HEK293 (cell line): Measurements from ENCODE around the gene CDK5.

Experiments used
- BCL11B ChIP-seq: fragments of 450-650 bp; formaldehyde crosslinking; IDR thresholded peaks from 2 replicates; pipeline ENCODE4 v1.5.1; 2016; ENCODE audit warnings: low read depth, missing biosample characterization, missing genetic modification characterization
- SP2 ChIP-seq: fragments of 450-650 bp; formaldehyde crosslinking; IDR thresholded peaks from 2 replicates; pipeline ENCODE4 v1.5.1; 2016; ENCODE audit warnings: missing biosample characterization, missing genetic modification characterization
- SP7 ChIP-seq: fragments of 450-650 bp; formaldehyde crosslinking; IDR thresholded peaks from 2 replicates; pipeline ENCODE4 v1.5.1; 2016; ENCODE audit warnings: missing biosample characterization, missing genetic modification characterization
- ZIC2 ChIP-seq: fragments of 450-650 bp; formaldehyde crosslinking; IDR thresholded peaks from 2 replicates; pipeline ENCODE4 v1.5.1; 2016; ENCODE audit warnings: missing biosample characterization, missing genetic modification characterization
- ZNF112 ChIP-seq: fragments of 450-650 bp; formaldehyde crosslinking; IDR thresholded peaks from 2 replicates; pipeline ENCODE4 v1.5.0; 2017; ENCODE audit warnings: missing biosample characterization, missing genetic modification characterization
- ZNF302 ChIP-seq: fragments of 450-650 bp; formaldehyde crosslinking; IDR thresholded peaks from 2 replicates; pipeline ENCODE4 v1.5.1; 2016; ENCODE audit warnings: missing biosample characterization, missing genetic modification characterization, low read depth
- ZNF341 ChIP-seq: fragments of 450-650 bp; formaldehyde crosslinking; IDR thresholded peaks from 2 replicates; pipeline ENCODE4; 2016; ENCODE audit warnings: low read depth, missing biosample characterization, missing genetic modification characterization
- ZNF350 ChIP-seq: fragments of 450-650 bp; formaldehyde crosslinking; IDR thresholded peaks from 2 replicates; pipeline ENCODE4 v1.5.0; 2017; ENCODE audit warnings: missing biosample characterization, mild to moderate bottlenecking, missing genetic modification characterization
- ZNF391 ChIP-seq: fragments of 450-650 bp; formaldehyde crosslinking; IDR thresholded peaks from 2 replicates; pipeline ENCODE4 v1.5.1; 2016; ENCODE audit warnings: low read depth, missing biosample characterization, missing genetic modification characterization, borderline replicate concordance
- ZNF433 ChIP-seq: fragments of 450-650 bp; formaldehyde crosslinking; IDR thresholded peaks from 2 replicates; pipeline ENCODE4 v1.5.1; 2016; ENCODE audit warnings: missing biosample characterization, missing genetic modification characterization, low read depth
- ZNF610 ChIP-seq: fragments of 450-650 bp; formaldehyde crosslinking; IDR thresholded peaks from 2 replicates; pipeline ENCODE4 v1.5.1; 2016; ENCODE audit warnings: missing biosample characterization, missing genetic modification characterization, borderline replicate concordance
- ZNF626 ChIP-seq: fragments of 450-650 bp; sonication (Bioruptor Pico); formaldehyde crosslinking; IDR thresholded peaks from 2 replicates; pipeline ENCODE4 v1.5.1; 2018; ENCODE audit warnings: missing biosample characterization, missing genetic modification characterization, inconsistent platforms
- ZNF664 ChIP-seq: fragments of 450-650 bp; formaldehyde crosslinking; IDR thresholded peaks from 2 replicates; pipeline ENCODE4 v1.5.1; 2016; ENCODE audit warnings: missing biosample characterization, missing genetic modification characterization
- ZNF677 ChIP-seq: fragments of 450-650 bp; IDR thresholded peaks from 2 replicates; pipeline ENCODE4 v1.5.0; 2018; ENCODE audit warnings: missing biosample characterization, mild to moderate bottlenecking, missing genetic modification characterization, moderate library complexity
- ZNF707 ChIP-seq: fragments of 450-650 bp; formaldehyde crosslinking; IDR thresholded peaks from 2 replicates; pipeline ENCODE4 v1.5.1; 2016; ENCODE audit warnings: missing biosample characterization, missing genetic modification characterization
- ZNF747 ChIP-seq: fragments of 450-650 bp; formaldehyde crosslinking; IDR thresholded peaks from 2 replicates; pipeline ENCODE4 v1.5.1; 2016; ENCODE audit warnings: missing biosample characterization, missing genetic modification characterization
- ZNF76 ChIP-seq: fragments of 450-650 bp; formaldehyde crosslinking; IDR thresholded peaks from 2 replicates; pipeline ENCODE4; 2016; ENCODE audit warnings: low read depth, missing biosample characterization, missing genetic modification characterization, borderline replicate concordance
- ZNF791 ChIP-seq: fragments of 450-650 bp; formaldehyde crosslinking; IDR thresholded peaks from 2 replicates; pipeline ENCODE4 v1.5.1; 2016; ENCODE audit warnings: missing biosample characterization, missing genetic modification characterization
- ZNF792 ChIP-seq: fragments of 450-650 bp; formaldehyde crosslinking; IDR thresholded peaks from 2 replicates; pipeline ENCODE4 v1.5.1; 2016; ENCODE audit warnings: missing biosample characterization, missing genetic modification characterization
- ZNF843 ChIP-seq: fragments of 450-650 bp; formaldehyde crosslinking; IDR thresholded peaks from 2 replicates; pipeline ENCODE4 v1.5.1; 2016; ENCODE audit warnings: missing biosample characterization, missing genetic modification characterization
- TF ChIP-seq, protein P1 (sequence below): fragments of 450-650 bp; formaldehyde crosslinking; optimal IDR thresholded peaks from 2 replicates; pipeline ENCODE3; 2016; ENCODE audit warnings: missing biosample characterization, mild to moderate bottlenecking, missing genetic modification characterization
- TF ChIP-seq, protein P2 (sequence below): fragments of 450-650 bp; formaldehyde crosslinking; IDR thresholded peaks from 2 replicates; pipeline ENCODE4 v1.5.1; 2016; ENCODE audit warnings: missing biosample characterization, missing genetic modification characterization
- TF ChIP-seq, protein P3 (sequence below): fragments of 450-650 bp; formaldehyde crosslinking; IDR thresholded peaks from 2 replicates; pipeline ENCODE4 v1.5.1; 2016; ENCODE audit warnings: missing biosample characterization, missing genetic modification characterization
- TF ChIP-seq, protein P4 (sequence below): fragments of 450-650 bp; formaldehyde crosslinking; IDR thresholded peaks from 2 replicates; pipeline ENCODE4 v1.5.1; 2017; ENCODE audit warnings: missing biosample characterization, missing genetic modification characterization
- TF ChIP-seq, protein P5 (sequence below): fragments of 450-650 bp; formaldehyde crosslinking; IDR thresholded peaks from 2 replicates; pipeline ENCODE4 v1.5.1; 2016; ENCODE audit warnings: missing biosample characterization, missing genetic modification characterization
- TF ChIP-seq, protein P6 (sequence below): fragments of 450-650 bp; formaldehyde crosslinking; IDR thresholded peaks from 2 replicates; pipeline ENCODE4 v1.5.1; 2016; ENCODE audit warnings: missing biosample characterization, missing genetic modification characterization, low read depth

Gene CDK5

DNA sequence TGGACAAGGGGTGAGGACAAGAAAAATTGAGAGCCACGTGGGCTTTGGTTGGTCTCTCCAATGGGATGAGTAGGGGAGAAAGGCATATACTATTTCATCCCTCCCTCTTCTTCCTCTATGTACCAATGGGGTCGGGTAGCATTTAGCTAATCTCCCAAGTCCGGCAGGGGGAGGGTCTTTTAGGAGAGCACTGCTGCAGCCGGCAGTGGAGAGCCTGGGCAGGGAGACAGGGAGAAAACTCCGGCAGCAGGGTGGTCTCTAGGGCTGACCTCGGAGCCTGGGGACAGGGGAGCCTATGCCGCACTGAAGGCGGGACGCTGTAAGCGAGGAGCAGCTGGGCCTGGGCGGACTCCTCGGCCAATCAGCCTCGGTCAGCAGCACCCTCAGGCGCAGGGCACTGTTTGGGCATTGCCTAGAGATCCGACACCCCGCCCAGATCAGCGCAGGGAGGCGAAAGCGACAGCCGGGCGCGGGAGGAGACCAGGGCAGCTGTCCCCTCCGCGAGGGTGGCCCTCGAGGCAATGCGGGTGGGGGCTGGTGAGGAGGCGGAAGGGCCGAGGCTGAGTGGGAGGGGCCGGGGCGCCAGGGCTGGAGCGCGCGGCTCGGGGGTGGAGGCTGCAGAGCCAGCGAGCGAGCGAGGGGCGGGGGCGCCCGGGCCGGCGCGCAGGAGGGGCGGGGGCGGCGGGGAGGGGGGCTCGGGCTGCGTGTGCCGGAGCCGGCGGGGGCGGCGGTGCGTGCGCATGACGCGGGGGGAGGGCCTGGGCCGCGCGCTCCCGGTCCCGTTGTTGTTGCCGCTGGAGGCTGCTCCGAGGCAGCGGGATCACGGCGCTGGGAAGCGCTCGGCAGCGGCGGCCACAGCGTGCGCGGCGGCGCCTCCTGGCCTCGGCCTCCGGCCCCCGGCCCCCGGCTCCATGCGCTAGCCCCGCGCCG lies 28.3 kb upstream of the CDK5 start, which contains the start of gene AGAP3 (continued):
- no peak for TF ChIP-seq ZNF350
- no peak for TF ChIP-seq ZNF626 (tag by site-specific recombination)
- peak; percentile 81 for TF ChIP-seq SP2 (tag by site-specific recombination)
- no peak for TF ChIP-seq ZNF302 (tag by site-specific recombination)
- no peak for TF ChIP-seq ZNF112
- no peak for TF ChIP-seq ZNF391 (tag by site-specific recombination)
- TF ChIP-seq ZNF76: peak; percentile 53; the same call in 1 of the 2 replicates
- TF ChIP-seq, protein P1, sequence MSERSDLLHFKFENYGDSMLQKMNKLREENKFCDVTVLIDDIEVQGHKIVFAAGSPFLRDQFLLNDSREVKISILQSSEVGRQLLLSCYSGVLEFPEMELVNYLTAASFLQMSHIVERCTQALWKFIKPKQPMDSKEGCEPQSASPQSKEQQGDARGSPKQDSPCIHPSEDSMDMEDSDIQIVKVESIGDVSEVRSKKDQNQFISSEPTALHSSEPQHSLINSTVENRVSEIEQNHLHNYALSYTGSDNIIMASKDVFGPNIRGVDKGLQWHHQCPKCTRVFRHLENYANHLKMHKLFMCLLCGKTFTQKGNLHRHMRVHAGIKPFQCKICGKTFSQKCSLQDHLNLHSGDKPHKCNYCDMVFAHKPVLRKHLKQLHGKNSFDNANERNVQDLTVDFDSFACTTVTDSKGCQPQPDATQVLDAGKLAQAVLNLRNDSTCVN: peak; percentile 77
- no peak for TF ChIP-seq ZNF433
- TF ChIP-seq, protein P2, sequence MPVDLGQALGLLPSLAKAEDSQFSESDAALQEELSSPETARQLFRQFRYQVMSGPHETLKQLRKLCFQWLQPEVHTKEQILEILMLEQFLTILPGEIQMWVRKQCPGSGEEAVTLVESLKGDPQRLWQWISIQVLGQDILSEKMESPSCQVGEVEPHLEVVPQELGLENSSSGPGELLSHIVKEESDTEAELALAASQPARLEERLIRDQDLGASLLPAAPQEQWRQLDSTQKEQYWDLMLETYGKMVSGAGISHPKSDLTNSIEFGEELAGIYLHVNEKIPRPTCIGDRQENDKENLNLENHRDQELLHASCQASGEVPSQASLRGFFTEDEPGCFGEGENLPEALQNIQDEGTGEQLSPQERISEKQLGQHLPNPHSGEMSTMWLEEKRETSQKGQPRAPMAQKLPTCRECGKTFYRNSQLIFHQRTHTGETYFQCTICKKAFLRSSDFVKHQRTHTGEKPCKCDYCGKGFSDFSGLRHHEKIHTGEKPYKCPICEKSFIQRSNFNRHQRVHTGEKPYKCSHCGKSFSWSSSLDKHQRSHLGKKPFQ (tag by site-specific recombination): no peak
- TF ChIP-seq SP7: peak; percentile 65; the same call in 1 of the 2 replicates
- TF ChIP-seq, protein P3, sequence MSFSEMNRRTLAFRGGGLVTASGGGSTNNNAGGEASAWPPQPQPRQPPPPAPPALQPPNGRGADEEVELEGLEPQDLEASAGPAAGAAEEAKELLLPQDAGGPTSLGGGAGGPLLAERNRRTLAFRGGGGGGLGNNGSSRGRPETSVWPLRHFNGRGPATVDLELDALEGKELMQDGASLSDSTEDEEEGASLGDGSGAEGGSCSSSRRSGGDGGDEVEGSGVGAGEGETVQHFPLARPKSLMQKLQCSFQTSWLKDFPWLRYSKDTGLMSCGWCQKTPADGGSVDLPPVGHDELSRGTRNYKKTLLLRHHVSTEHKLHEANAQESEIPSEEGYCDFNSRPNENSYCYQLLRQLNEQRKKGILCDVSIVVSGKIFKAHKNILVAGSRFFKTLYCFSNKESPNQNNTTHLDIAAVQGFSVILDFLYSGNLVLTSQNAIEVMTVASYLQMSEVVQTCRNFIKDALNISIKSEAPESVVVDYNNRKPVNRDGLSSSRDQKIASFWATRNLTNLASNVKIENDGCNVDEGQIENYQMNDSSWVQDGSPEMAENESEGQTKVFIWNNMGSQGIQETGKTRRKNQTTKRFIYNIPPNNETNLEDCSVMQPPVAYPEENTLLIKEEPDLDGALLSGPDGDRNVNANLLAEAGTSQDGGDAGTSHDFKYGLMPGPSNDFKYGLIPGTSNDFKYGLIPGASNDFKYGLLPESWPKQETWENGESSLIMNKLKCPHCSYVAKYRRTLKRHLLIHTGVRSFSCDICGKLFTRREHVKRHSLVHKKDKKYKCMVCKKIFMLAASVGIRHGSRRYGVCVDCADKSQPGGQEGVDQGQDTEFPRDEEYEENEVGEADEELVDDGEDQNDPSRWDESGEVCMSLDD (tag by site-specific recombination): peak; percentile 39
- TF ChIP-seq, protein P4, sequence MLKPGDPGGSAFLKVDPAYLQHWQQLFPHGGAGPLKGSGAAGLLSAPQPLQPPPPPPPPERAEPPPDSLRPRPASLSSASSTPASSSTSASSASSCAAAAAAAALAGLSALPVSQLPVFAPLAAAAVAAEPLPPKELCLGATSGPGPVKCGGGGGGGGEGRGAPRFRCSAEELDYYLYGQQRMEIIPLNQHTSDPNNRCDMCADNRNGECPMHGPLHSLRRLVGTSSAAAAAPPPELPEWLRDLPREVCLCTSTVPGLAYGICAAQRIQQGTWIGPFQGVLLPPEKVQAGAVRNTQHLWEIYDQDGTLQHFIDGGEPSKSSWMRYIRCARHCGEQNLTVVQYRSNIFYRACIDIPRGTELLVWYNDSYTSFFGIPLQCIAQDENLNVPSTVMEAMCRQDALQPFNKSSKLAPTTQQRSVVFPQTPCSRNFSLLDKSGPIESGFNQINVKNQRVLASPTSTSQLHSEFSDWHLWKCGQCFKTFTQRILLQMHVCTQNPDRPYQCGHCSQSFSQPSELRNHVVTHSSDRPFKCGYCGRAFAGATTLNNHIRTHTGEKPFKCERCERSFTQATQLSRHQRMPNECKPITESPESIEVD (tag by site-specific recombination): no peak
- peak; percentile 32; the same call in 1 of the 2 replicates for TF ChIP-seq ZNF843 (tag by site-specific recombination)
- no peak for TF ChIP-seq ZNF747 (tag by site-specific recombination)
- TF ChIP-seq, protein P5, sequence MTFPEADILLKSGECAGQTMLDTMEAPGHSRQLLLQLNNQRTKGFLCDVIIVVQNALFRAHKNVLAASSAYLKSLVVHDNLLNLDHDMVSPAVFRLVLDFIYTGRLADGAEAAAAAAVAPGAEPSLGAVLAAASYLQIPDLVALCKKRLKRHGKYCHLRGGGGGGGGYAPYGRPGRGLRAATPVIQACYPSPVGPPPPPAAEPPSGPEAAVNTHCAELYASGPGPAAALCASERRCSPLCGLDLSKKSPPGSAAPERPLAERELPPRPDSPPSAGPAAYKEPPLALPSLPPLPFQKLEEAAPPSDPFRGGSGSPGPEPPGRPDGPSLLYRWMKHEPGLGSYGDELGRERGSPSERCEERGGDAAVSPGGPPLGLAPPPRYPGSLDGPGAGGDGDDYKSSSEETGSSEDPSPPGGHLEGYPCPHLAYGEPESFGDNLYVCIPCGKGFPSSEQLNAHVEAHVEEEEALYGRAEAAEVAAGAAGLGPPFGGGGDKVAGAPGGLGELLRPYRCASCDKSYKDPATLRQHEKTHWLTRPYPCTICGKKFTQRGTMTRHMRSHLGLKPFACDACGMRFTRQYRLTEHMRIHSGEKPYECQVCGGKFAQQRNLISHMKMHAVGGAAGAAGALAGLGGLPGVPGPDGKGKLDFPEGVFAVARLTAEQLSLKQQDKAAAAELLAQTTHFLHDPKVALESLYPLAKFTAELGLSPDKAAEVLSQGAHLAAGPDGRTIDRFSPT (tag by site-specific recombination): peak; percentile 90
- TF ChIP-seq ZIC2 (tag by site-specific recombination): peak; percentile 58
- TF ChIP-seq ZNF707 (tag by site-specific recombination): no peak
- no peak for TF ChIP-seq ZNF792 (tag by site-specific recombination)
- TF ChIP-seq ZNF677 (tag by site-specific recombination): no peak
- TF ChIP-seq, protein P6, sequence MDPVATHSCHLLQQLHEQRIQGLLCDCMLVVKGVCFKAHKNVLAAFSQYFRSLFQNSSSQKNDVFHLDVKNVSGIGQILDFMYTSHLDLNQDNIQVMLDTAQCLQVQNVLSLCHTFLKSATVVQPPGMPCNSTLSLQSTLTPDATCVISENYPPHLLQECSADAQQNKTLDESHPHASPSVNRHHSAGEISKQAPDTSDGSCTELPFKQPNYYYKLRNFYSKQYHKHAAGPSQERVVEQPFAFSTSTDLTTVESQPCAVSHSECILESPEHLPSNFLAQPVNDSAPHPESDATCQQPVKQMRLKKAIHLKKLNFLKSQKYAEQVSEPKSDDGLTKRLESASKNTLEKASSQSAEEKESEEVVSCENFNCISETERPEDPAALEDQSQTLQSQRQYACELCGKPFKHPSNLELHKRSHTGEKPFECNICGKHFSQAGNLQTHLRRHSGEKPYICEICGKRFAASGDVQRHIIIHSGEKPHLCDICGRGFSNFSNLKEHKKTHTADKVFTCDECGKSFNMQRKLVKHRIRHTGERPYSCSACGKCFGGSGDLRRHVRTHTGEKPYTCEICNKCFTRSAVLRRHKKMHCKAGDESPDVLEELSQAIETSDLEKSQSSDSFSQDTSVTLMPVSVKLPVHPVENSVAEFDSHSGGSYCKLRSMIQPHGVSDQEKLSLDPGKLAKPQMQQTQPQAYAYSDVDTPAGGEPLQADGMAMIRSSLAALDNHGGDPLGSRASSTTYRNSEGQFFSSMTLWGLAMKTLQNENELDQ: no peak
- no peak for TF ChIP-seq ZNF664 (tag by site-specific recombination)
- no peak for TF ChIP-seq ZNF610 (tag by site-specific recombination)
- peak; percentile 100 for TF ChIP-seq ZNF341 (tag by site-specific recombination)
- TF ChIP-seq ZNF791 (tag by site-specific recombination): no peak
- TF ChIP-seq BCL11B (tag by site-specific recombination): no peak
